NCI-H748 (cell line): ENCODE results near the gene RALGPS1.

Experiments used
- DNase-seq: peaks from one replicate; lab custom pipeline; 2025; ENCODE audit not compliant: unreplicated experiment; lab: John Stamatoyannopoulos, UW

Gene RALGPS1

GRCh38 chr9:126914458-126915280 is at the start of gene RALGPS1:
Gene RALGPS1, plus strand, starts transcription at chr9:126914782. Its CDS starts 47,508 bp downstream, at chr9:126962290.
- peak; percentile 99 for DNase-seq

- DNase-seq: no peak
Measured at GRCh38 chr9:126869368-126869767, 45.2 kb upstream of the RALGPS1 start.

GRCh38 chr9:126872516-126872915 is 42.1 kb upstream of the RALGPS1 start:
- no peak for DNase-seq

- no peak for DNase-seq
Measured at GRCh38 chr9:126874546-126875314, 39.9 kb upstream of the RALGPS1 start.

GRCh38 chr9:126875756-126876510 is 38.6 kb upstream of the RALGPS1 start:
- no peak for DNase-seq

DNA sequence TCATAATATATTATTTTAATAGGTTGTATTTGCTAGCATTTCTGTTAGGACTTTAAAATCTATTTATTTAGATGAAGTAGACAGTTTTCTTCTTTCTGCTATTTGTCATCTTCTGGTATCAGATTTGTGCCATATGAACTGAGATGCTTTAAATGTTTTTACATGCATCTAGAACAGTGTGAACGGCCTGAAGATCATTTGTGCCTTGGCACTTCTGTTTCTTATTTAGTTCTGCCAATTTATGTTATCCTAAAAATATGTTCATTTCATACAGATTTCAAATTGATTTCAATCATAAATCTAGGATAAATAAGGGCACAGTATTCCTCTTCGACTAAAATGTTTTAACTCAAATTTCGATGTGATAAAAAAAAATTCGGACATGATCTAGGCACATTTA is 38.1 kb upstream of the RALGPS1 start:
- no peak for DNase-seq

DNA sequence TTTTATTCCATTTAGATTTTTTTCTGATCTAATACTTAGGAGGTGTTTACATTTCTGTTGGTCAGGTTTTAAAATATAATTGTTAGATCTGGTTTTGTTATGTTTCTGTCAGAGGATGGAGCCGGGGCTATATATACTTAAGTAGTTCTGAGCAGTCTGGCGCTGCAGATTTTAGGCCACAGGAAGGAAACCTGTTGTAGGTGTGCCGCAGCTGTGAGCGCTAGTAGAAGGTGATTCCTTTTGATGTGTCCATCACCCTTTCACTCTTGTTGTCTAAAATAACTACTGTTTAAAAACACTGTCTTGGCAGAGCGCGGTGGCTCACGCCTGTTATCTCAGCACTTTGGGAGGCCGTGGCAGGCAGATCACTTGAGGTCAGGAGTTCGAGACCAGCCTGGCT is 37.2 kb upstream of the RALGPS1 start:
- no peak for DNase-seq

GRCh38 chr9:126879288-126879687 is 35.3 kb upstream of the RALGPS1 start:
- DNase-seq: no peak

- DNase-seq: no peak
Measured at GRCh38 chr9:126880226-126880946, 34.2 kb upstream of the RALGPS1 start.

GRCh38 chr9:126880947-126881332 is 33.6 kb upstream of the RALGPS1 start:
- no peak for DNase-seq

DNA sequence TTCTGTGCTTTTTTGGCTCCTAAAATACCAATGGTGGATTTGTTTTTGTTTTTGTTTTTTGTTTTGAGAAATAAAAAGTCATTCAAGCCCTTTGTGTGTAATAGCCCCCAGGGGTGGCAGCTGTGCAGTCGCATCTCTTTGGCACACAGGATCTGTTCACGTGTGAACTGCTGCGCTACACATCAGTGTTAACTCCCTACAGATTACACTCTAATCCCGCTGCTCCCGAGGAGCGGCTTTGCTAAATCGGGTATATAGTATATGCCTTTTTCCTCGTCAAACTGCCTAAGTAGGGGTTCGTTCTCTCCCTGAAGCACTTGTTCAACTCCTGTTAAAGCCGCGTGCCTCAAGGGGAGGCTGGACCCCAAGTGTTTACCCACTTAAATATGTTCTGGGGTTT is 31.8 kb upstream of the RALGPS1 start:
- DNase-seq: no peak

GRCh38 chr9:126883636-126884035 is 30.9 kb upstream of the RALGPS1 start:
- DNase-seq: no peak

- no peak for DNase-seq
Measured at GRCh38 chr9:126885131-126885641, 29.4 kb upstream of the RALGPS1 start.

GRCh38 chr9:126886034-126886822 is 28.4 kb upstream of the RALGPS1 start:
- no peak for DNase-seq

- DNase-seq: no peak
Measured at GRCh38 chr9:126886897-126887296, 27.7 kb upstream of the RALGPS1 start.

- DNase-seq: no peak
Measured at GRCh38 chr9:126891676-126892075, 22.9 kb upstream of the RALGPS1 start.

- no peak for DNase-seq
Measured at GRCh38 chr9:126893079-126893478, 21.5 kb upstream of the RALGPS1 start.

DNA sequence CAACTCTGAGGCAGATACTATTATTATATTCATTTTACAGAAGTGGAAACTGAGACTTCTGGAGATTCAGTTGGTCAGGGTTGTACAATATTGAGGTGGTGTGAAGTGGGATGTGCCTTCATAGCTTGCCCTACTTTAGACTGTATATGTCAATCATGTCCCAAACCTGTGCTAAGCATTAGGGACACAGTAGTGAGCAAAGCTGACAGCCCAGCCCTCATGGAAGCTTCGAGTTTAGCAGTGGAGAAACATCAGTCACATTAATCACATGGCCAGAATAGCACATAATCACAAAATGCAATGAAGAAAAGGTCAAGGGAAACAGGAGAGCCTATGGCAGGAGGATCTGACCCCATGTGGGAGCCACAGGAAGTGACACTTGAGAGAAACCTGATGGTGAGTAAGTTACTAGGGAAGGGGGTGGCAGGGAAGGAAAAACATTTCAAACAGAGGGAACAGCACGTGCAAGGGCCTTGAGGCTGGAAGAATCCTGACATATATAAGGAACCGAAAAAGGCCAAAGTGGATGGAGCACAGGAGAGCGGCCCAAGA is 20.5 kb upstream of the RALGPS1 start:
- DNase-seq: no peak

DNA sequence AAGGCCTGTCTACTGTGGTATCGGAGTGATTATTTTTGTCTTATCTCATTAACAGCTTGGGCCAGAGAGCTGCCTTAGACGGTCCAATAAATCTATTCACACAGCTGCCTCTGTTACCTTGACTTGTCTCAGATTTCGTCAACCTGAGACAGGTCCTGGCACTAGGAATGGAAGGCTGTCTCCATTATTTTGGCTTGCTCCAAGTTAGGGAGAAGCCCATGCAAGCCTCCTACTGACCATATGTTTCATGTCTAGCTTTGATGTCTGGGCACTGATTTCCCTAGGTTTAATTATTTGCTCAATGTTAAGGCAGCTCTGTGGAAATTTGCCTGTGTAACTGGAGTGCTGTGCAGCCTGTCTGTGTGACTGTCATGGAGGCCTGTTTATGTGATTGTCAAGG is 12.4 kb upstream of the RALGPS1 start:
- DNase-seq: no peak

GRCh38 chr9:126904586-126904985 is 10.0 kb upstream of the RALGPS1 start:
- DNase-seq: no peak
